ENCODE results near the gene TNRC6B.
"Not testable (repeated sequence)": the region's sequence is repeated elsewhere in the genome, so short reads cannot be mapped to it uniquely, and the experiment has no call there.

Gene TNRC6B

DNA sequence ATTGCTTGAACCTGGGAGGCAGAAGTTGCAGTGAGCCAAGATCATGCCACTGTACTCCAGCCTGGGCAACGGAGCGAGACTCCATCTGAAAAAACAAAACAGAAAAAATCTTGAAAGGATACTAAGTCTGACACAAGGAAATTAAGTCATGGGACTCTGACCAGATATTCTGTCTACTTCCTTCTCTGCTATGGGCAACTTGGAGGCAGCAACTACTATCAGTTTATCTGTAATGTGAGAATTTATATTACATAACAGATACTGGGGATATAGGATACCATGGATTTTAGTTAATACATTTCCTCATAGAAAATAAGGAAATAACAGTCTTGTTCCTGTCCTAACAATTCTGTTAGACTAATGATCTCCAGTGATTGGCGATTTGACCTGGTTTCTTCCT, 191.1 kb downstream of the TNRC6B start:
- Histone ChIP-seq H3K27me3 (ENCODE audit: low read depth, low read length) (no peaks in the 10 kb centered on the region), H2AFZ (ENCODE audit: low read depth, low read length) (no peak overlapping the region), H4K20me1 (ENCODE audit: insufficient read depth, low read length) (no peaks in the 10 kb centered on the region), H3K27ac (ENCODE audit: low read length) (no peak overlapping the region), H3K79me2 (ENCODE audit: low read length) (peaks cover 13% of the 10 kb centered on the region), H3K36me3 (replicated peaks; ENCODE audit: low read depth, low read length) (peaks cover 47% of the 10 kb centered on the region), H3K9me3 (ENCODE audit: insufficient read depth, low read length) (no peaks in the 10 kb centered on the region), H3K4me1 (ENCODE audit: low read length) (peaks cover 5% of the 10 kb centered on the region), H3K4me3 (ENCODE audit: low read length) (no peak overlapping the region), H3K4me2 (ENCODE audit: low read length) (no peak overlapping the region), H3K9ac (ENCODE audit: low read length) (no peak overlapping the region)
- TF ChIP-seq EZH2phosphoT487 (IDR thresholded peaks at IDR 0.05; ENCODE audit: low read depth) = no peak
- TF ChIP-seq, protein P1, sequence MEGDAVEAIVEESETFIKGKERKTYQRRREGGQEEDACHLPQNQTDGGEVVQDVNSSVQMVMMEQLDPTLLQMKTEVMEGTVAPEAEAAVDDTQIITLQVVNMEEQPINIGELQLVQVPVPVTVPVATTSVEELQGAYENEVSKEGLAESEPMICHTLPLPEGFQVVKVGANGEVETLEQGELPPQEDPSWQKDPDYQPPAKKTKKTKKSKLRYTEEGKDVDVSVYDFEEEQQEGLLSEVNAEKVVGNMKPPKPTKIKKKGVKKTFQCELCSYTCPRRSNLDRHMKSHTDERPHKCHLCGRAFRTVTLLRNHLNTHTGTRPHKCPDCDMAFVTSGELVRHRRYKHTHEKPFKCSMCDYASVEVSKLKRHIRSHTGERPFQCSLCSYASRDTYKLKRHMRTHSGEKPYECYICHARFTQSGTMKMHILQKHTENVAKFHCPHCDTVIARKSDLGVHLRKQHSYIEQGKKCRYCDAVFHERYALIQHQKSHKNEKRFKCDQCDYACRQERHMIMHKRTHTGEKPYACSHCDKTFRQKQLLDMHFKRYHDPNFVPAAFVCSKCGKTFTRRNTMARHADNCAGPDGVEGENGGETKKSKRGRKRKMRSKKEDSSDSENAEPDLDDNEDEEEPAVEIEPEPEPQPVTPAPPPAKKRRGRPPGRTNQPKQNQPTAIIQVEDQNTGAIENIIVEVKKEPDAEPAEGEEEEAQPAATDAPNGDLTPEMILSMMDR (IDR thresholded peaks at IDR 0.05; ENCODE audit: low read depth, low read length) = no peak

DNA sequence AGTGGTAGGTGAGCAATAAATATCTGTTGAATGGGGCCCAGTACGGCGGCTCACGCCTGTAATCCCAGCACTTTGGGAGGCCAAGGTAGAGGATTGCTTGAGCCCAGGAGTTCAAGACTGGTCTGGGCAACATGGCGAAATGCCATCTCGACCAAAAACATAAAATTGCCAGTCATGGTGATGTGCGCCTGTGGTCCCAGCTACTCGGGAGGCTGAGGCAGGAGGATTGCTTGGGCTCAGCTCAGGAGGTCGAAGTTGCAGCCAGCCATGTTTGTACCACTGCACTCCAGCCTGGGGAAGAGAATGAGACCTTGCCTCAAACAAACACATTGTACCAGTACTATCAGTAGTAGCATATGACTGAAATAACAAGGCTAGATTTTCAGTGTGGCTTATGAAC, 196.8 kb downstream of the TNRC6B start:
- Histone ChIP-seq H2AFZ (ENCODE audit: low read depth, low read length) (no peak overlapping the region), H3K27me3 (ENCODE audit: low read depth, low read length) (no peaks in the 10 kb centered on the region), H3K36me3 (replicated peaks; ENCODE audit: low read depth, low read length) (peaks cover 17% of the 10 kb centered on the region), H3K9me3 (ENCODE audit: insufficient read depth, low read length) (no peaks in the 10 kb centered on the region), H3K4me3 (ENCODE audit: low read length) (no peak overlapping the region), H3K4me1 (ENCODE audit: low read length) (peaks cover 14% of the 10 kb centered on the region), H3K4me2 (ENCODE audit: low read length) (no peak overlapping the region), H3K9ac (ENCODE audit: low read length) (no peak overlapping the region), H3K27ac (ENCODE audit: low read length) (no peak overlapping the region), H4K20me1 (ENCODE audit: insufficient read depth, low read length) (peaks cover 7% of the 10 kb centered on the region; the same call in 1 of the 2 replicates), H3K79me2 (ENCODE audit: low read length) (peaks cover 22% of the 10 kb centered on the region)
- no peak for TF ChIP-seq EZH2phosphoT487 (IDR thresholded peaks at IDR 0.05; ENCODE audit: low read depth)

GRCh38 chr22:40376149-40376548, 198.4 kb downstream of the TNRC6B start:
- H3K79me2 ChIP-seq (ENCODE audit: low read length) = peaks cover 18% of the 10 kb centered on the region
- no peak overlapping the region for H3K27ac ChIP-seq (ENCODE audit: low read length)
- TF ChIP-seq EZH2phosphoT487 (IDR thresholded peaks at IDR 0.05; ENCODE audit: low read depth) = no peak
- TF ChIP-seq, protein P1 (IDR thresholded peaks at IDR 0.05; ENCODE audit: low read depth, low read length) = no peak
- no peaks in the 10 kb centered on the region for H3K27me3 ChIP-seq (ENCODE audit: low read depth, low read length)
- H3K36me3 ChIP-seq (replicated peaks; ENCODE audit: low read depth, low read length) = peaks cover 17% of the 10 kb centered on the region
- H3K4me3 ChIP-seq (ENCODE audit: low read length) = no peak overlapping the region
- H3K9ac ChIP-seq (ENCODE audit: low read length) = no peak overlapping the region
- peaks cover 14% of the 10 kb centered on the region for H3K4me1 ChIP-seq (ENCODE audit: low read length)
- H2AFZ ChIP-seq (ENCODE audit: low read depth, low read length) = no peak overlapping the region
- no peak overlapping the region for H3K4me2 ChIP-seq (ENCODE audit: low read length)
- no peaks in the 10 kb centered on the region for H3K9me3 ChIP-seq (ENCODE audit: insufficient read depth, low read length)
- H4K20me1 ChIP-seq (ENCODE audit: insufficient read depth, low read length) = peaks cover 7% of the 10 kb centered on the region; the same call in 1 of the 2 replicates

DNA sequence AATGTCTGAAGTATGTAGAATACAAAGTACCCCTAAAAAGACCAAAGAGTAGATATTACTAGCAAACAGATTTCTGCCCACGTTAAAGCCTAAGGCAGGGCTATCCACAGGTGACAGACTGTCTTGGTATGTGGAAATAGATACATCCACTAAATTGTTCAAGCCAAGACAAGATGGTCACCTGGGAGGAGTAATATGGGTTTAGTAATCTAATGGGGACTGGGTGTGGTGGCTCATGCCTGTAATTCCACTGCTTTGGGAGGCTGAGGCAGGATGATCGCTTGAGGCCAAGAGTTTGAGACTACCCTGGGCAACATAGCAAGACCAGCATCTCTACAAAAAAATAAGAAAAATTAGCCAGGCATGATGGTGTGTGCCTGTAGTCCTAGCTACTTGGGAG, 200.2 kb downstream of the TNRC6B start:
- H3K4me2 ChIP-seq (ENCODE audit: low read length) = no peak overlapping the region

GRCh38 chr22:40378448-40378847, 200.7 kb downstream of the TNRC6B start:
- not testable (repeated sequence) for H3K27me3 ChIP-seq (ENCODE audit: low read depth, low read length); H4K20me1 ChIP-seq (ENCODE audit: insufficient read depth, low read length); H3K4me3 ChIP-seq (ENCODE audit: low read length); H3K4me2 ChIP-seq (ENCODE audit: low read length); H3K9me3 ChIP-seq (ENCODE audit: insufficient read depth, low read length); H3K4me1 ChIP-seq (ENCODE audit: low read length); H3K36me3 ChIP-seq (replicated peaks; ENCODE audit: low read depth, low read length); H3K9ac ChIP-seq (ENCODE audit: low read length); H2AFZ ChIP-seq (ENCODE audit: low read depth, low read length); H3K27ac ChIP-seq (ENCODE audit: low read length)
- H3K79me2 ChIP-seq (ENCODE audit: low read length) = peaks cover 11% of the 10 kb centered on the region

More for the DNA sequence above, 200.2 kb downstream of the TNRC6B start:
- H2AFZ ChIP-seq (ENCODE audit: low read depth, low read length) = no peak overlapping the region
- peaks cover 10% of the 10 kb centered on the region for H3K4me1 ChIP-seq (ENCODE audit: low read length)
- H4K20me1 ChIP-seq (ENCODE audit: insufficient read depth, low read length) = peaks cover 7% of the 10 kb centered on the region; the same call in 1 of the 2 replicates
- no peak overlapping the region for H3K27ac ChIP-seq (ENCODE audit: low read length)
- no peak for TF ChIP-seq EZH2phosphoT487 (IDR thresholded peaks at IDR 0.05; ENCODE audit: low read depth)
- TF ChIP-seq, protein P1 (IDR thresholded peaks at IDR 0.05; ENCODE audit: low read depth, low read length) = no peak
- H3K79me2 ChIP-seq (ENCODE audit: low read length) = peaks cover 11% of the 10 kb centered on the region
- no peak overlapping the region for H3K9ac ChIP-seq (ENCODE audit: low read length)
- no peaks in the 10 kb centered on the region for H3K9me3 ChIP-seq (ENCODE audit: insufficient read depth, low read length)
- H3K4me3 ChIP-seq (ENCODE audit: low read length) = no peak overlapping the region
- H3K36me3 ChIP-seq (replicated peaks; ENCODE audit: low read depth, low read length) = peaks cover 14% of the 10 kb centered on the region
- no peaks in the 10 kb centered on the region for H3K27me3 ChIP-seq (ENCODE audit: low read depth, low read length)
